Measurements from ENCODE around the gene UNC13C. TPM values are rescaled to one million over a fixed set of nuclear protein-coding genes. Genes with fewer than 3 reads are reported as not detected.

Gene UNC13C
- total and polyA plus RNA-seq, 2 of the 13 experiments (the other 11 are each of a cell fraction or from before 2014, with no cell fraction given) = 0.04 TPM; not detected in 1

GRCh38 chr15:54305138-54305537 is 326.9 kb downstream of the UNC13C start:
- POLR2A ChIA-PET = no interaction called here
- intact Hi-C loops (cut with micrococcal nuclease; ENCODE audit: unreplicated experiment) = no loop called here
- H3K27ac ChIP-seq (ENCODE audit: extremely low read length, insufficient read depth, low read length) = no peak overlapping the region
- H3K4me1 ChIP-seq (ENCODE audit: insufficient read depth, low read length) = no peaks in the 10 kb centered on the region
- ATAC-seq = no peak
- CTCF ChIA-PET (ENCODE audit: low intra/inter-chr PET ratio, low total read pairs) = no interaction called here
- no peaks in the 10 kb centered on the region for H3K79me2 ChIP-seq (ENCODE audit: insufficient read depth, low read length)
- no peaks in the 10 kb centered on the region for H3K27me3 ChIP-seq (ENCODE audit: control insufficient read depth in 1 of 2, insufficient read depth in 2 of 2, low read length in 2 of 2)
- no peak overlapping the region for H2AFZ ChIP-seq (ENCODE audit: low read length)
- no peaks in the 10 kb centered on the region for H3K9me3 ChIP-seq (ENCODE audit: low read length)
- no peaks in the 10 kb centered on the region for H4K20me1 ChIP-seq (ENCODE audit: insufficient read depth, low read length)
- DNase-seq (ENCODE audit: low spot score) = no peak
- H3K4me3 ChIP-seq (replicated peaks in 1 of 3; ENCODE audit: insufficient read depth in 1 of 3, low read depth in 2 of 3, low read length in 3 of 3) = no peak overlapping the region
- H3K36me3 ChIP-seq (replicated peaks in 1 of 2; ENCODE audit: control insufficient read depth in 1 of 2, insufficient read depth in 2 of 2, low read length in 2 of 2) = no peaks in the 10 kb centered on the region
- no TSS peak for BruUV-seq (replicated peaks)
- WGBS (ENCODE audit: low lambda C conversion rate) = 0% methylated on average over 1 of the region's 1 CpG
- no peak for FAIRE-seq
- H3K9ac ChIP-seq (ENCODE audit: insufficient read depth, low read depth, low read length) = no peak overlapping the region
- H3K4me2 ChIP-seq (ENCODE audit: low read depth, low read length) = no peak overlapping the region
- in situ Hi-C loops (cut with HindIII; ENCODE audit: extremely low pct_ligation_motif_present, low pct_unique_long_range_greater_than_20kb) = no loop called here
- TF ChIP-seq ZNF629 (CRISPR knock-in tag; conservative IDR thresholded peaks at IDR 0.05) = no peak
- no peak for TF ChIP-seq RFX1 (IDR thresholded peaks at IDR 0.05)
- TF ChIP-seq, protein P1, sequence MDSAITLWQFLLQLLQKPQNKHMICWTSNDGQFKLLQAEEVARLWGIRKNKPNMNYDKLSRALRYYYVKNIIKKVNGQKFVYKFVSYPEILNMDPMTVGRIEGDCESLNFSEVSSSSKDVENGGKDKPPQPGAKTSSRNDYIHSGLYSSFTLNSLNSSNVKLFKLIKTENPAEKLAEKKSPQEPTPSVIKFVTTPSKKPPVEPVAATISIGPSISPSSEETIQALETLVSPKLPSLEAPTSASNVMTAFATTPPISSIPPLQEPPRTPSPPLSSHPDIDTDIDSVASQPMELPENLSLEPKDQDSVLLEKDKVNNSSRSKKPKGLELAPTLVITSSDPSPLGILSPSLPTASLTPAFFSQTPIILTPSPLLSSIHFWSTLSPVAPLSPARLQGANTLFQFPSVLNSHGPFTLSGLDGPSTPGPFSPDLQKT (CRISPR knock-in tag; IDR thresholded peaks at IDR 0.05; ENCODE audit: borderline replicate concordance) = no peak

- no peak overlapping the region for H3K4me3 ChIP-seq (replicated peaks in 1 of 3; ENCODE audit: insufficient read depth in 1 of 3, low read depth in 2 of 3, low read length in 3 of 3)
- no TSS peak for BruUV-seq (replicated peaks)
- DNase-seq (ENCODE audit: low spot score) (no peak), FAIRE-seq (no peak), ATAC-seq (no peak)
- intact Hi-C loops (cut with micrococcal nuclease; ENCODE audit: unreplicated experiment) = no loop called here
- H3K79me2 ChIP-seq (ENCODE audit: insufficient read depth, low read length) = no peaks in the 10 kb centered on the region
- H3K27me3 ChIP-seq (ENCODE audit: control insufficient read depth in 1 of 2, insufficient read depth in 2 of 2, low read length in 2 of 2) = no peaks in the 10 kb centered on the region
- no peaks in the 10 kb centered on the region for H3K36me3 ChIP-seq (replicated peaks in 1 of 2; ENCODE audit: control insufficient read depth in 1 of 2, insufficient read depth in 2 of 2, low read length in 2 of 2)
- 8% methylated on average over 3 of the region's 3 CpGs for WGBS (ENCODE audit: low lambda C conversion rate)
- H3K9ac ChIP-seq (ENCODE audit: insufficient read depth, low read depth, low read length) = no peak overlapping the region
- no peak overlapping the region for H3K4me2 ChIP-seq (ENCODE audit: low read depth, low read length)
- H3K9me3 ChIP-seq (ENCODE audit: low read length) = no peaks in the 10 kb centered on the region
- TF ChIP-seq ZNF83 (CRISPR knock-in tag; IDR thresholded peaks at IDR 0.05; ENCODE audit: borderline replicate concordance) = no peak
- H3K27ac ChIP-seq (ENCODE audit: extremely low read length, insufficient read depth, low read length) = no peak overlapping the region
- ChIA-PET CTCF (ENCODE audit: low intra/inter-chr PET ratio, low total read pairs) (no interaction called here), POLR2A (no interaction called here)
- no peaks in the 10 kb centered on the region for H4K20me1 ChIP-seq (ENCODE audit: insufficient read depth, low read length)
- in situ Hi-C loops (cut with HindIII; ENCODE audit: extremely low pct_ligation_motif_present, low pct_unique_long_range_greater_than_20kb) = no loop called here
- no peaks in the 10 kb centered on the region for H3K4me1 ChIP-seq (ENCODE audit: insufficient read depth, low read length)
- no peak overlapping the region for H2AFZ ChIP-seq (ENCODE audit: low read length)
These were observed 329.1 kb downstream of the UNC13C start for GRCh38 chr15:54307252-54307902.
